DND-41 (cell line): ENCODE results near the gene OR13J1.

Source experiments
- ATAC-seq: fragments of 200-7000 bp; cut with Tn5 transposase; 3 replicates; pipeline ENCODE4 v1.9.1; 2021; ENCODE audit warnings: low read depth; ENCODE audit not compliant: insufficient read depth
- DNase-seq: peaks from one replicate; pipeline ENCODE4 v3.0.0-alpha.2; 2020
- H2AFZ ChIP-seq: 2 replicates; pipeline ENCODE4 v1.6.0; 2012; ENCODE audit warnings: low read depth, low read length
- H3K27ac ChIP-seq: 2 replicates; pipeline ENCODE4 v1.5.1; 2012; ENCODE audit warnings: low read length, inconsistent platforms
- H3K27me3 ChIP-seq: fragments of 200-600 bp; sonication (generic); 2 replicates; pipeline ENCODE4 v1.6.0; 2012; ENCODE audit warnings: low read length, mild to moderate bottlenecking, inconsistent platforms; ENCODE audit not compliant: insufficient read depth, poor library complexity
- H3K36me3 ChIP-seq: 2 replicates; pipeline ENCODE4 v1.5.1; 2012; ENCODE audit warnings: low read length, inconsistent platforms; ENCODE audit not compliant: insufficient read depth
- H3K4me1 ChIP-seq: 2 replicates; pipeline ENCODE4 v1.5.1; 2012; ENCODE audit warnings: mild to moderate bottlenecking, low read length; ENCODE audit not compliant: insufficient read depth
- H3K4me2 ChIP-seq: 2 replicates; pipeline ENCODE4 v1.6.0; 2012; ENCODE audit warnings: mild to moderate bottlenecking, moderate library complexity, low read length, inconsistent platforms; ENCODE audit not compliant: insufficient read depth
- H3K4me3 ChIP-seq, 2 experiments: fragments of 200-600 bp in 1 of 2; shearing (Covaris generic) in 1 of 2; 2 replicates each; pipeline ENCODE4 v1.5.1; 2012 to 2016; ENCODE audit warnings: inconsistent platforms in 2 of 2, low read length in 2 of 2, mild to moderate bottlenecking in 2 of 2, low read depth in 1 of 2, moderate library complexity in 1 of 2
- H3K79me2 ChIP-seq: 2 replicates; pipeline ENCODE4 v1.6.0; 2012; ENCODE audit warnings: low read length, inconsistent platforms; ENCODE audit not compliant: insufficient read depth
- H3K9ac ChIP-seq: 2 replicates; pipeline ENCODE4 v1.6.0; 2012; ENCODE audit warnings: low read depth, mild to moderate bottlenecking, inconsistent platforms, low read length, moderate library complexity
- H3K9me3 ChIP-seq: 2 replicates; pipeline ENCODE4 v1.5.1; 2012; ENCODE audit warnings: low read length, moderate library complexity, mild to moderate bottlenecking, inconsistent platforms; ENCODE audit not compliant: insufficient read depth, severe bottlenecking
- H4K20me1 ChIP-seq: 2 replicates; pipeline ENCODE4 v1.6.0; 2012; ENCODE audit warnings: low read length; ENCODE audit not compliant: insufficient read depth
- EZH2 ChIP-seq: IDR thresholded peaks from 3 replicates; pipeline ENCODE4 v1.6.1; 2012; ENCODE audit warnings: borderline replicate concordance, low read depth, mild to moderate bottlenecking, moderate library complexity, low read length, inconsistent platforms; ENCODE audit not compliant: severe bottlenecking
- TF ChIP-seq, protein P1 (sequence below): IDR thresholded peaks from 2 replicates; pipeline ENCODE4 v1.5.1; 2012; ENCODE audit warnings: borderline replicate concordance, low read length, moderate library complexity, mild to moderate bottlenecking; ENCODE audit not compliant: poor library complexity, severe bottlenecking; ENCODE audit errors: extremely low read depth

The OR13J1 gene

DNA sequence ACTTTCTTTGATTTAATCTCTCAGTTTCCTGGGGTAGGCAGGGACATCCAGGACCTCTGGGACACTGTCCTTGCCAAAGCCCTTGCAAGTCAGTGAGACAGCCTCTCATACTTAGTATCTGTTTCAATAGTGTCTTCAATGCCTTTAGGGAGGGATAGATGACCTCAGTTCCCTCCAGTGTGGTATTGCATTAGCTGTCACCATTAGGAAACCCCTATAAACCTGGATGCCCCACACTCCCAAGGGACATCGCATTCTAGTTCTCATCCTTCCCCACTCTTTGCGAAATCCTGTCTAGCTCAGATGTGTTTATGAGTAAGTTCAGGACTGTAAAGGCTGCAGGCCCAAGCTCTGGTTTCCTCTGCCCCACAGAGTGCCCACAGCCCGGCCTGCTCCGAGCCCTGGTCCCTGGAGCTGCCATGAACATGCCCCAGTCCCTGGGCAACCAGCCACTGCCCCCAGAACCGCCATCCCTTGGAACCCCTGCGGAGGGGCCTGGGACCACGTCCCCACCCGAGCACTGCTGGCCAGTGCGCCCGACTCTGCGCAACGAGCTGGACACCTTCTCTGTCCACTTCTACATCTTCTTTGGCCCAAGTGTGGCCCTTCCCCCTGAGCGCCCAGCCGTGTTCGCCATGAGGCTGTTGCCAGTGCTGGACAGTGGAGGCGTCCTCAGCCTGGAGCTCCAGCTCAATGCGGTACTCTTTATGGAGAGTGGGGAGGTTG, 28.0 kb downstream of the OR13J1 start:
- no peak overlapping the region for H2AFZ ChIP-seq
- no peak overlapping the region for H3K9ac ChIP-seq
- no peak overlapping the region for H3K27ac ChIP-seq
- no peaks in the 10 kb centered on the region for H3K27me3 ChIP-seq
- no peaks in the 10 kb centered on the region for H3K4me1 ChIP-seq
- no peaks in the 10 kb centered on the region for H3K79me2 ChIP-seq
- no peak overlapping the region for H3K4me2 ChIP-seq
- no peaks in the 10 kb centered on the region for H4K20me1 ChIP-seq
- peaks cover 9% of the 10 kb centered on the region for H3K36me3 ChIP-seq
- TF ChIP-seq, protein P1, sequence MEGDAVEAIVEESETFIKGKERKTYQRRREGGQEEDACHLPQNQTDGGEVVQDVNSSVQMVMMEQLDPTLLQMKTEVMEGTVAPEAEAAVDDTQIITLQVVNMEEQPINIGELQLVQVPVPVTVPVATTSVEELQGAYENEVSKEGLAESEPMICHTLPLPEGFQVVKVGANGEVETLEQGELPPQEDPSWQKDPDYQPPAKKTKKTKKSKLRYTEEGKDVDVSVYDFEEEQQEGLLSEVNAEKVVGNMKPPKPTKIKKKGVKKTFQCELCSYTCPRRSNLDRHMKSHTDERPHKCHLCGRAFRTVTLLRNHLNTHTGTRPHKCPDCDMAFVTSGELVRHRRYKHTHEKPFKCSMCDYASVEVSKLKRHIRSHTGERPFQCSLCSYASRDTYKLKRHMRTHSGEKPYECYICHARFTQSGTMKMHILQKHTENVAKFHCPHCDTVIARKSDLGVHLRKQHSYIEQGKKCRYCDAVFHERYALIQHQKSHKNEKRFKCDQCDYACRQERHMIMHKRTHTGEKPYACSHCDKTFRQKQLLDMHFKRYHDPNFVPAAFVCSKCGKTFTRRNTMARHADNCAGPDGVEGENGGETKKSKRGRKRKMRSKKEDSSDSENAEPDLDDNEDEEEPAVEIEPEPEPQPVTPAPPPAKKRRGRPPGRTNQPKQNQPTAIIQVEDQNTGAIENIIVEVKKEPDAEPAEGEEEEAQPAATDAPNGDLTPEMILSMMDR, result no peak
- TF ChIP-seq EZH2, result no peak
- no peaks in the 10 kb centered on the region for H3K9me3 ChIP-seq
- DNase-seq (no peak), ATAC-seq (no peak)
- H3K4me3 ChIP-seq, result no peak overlapping the region

DNA sequence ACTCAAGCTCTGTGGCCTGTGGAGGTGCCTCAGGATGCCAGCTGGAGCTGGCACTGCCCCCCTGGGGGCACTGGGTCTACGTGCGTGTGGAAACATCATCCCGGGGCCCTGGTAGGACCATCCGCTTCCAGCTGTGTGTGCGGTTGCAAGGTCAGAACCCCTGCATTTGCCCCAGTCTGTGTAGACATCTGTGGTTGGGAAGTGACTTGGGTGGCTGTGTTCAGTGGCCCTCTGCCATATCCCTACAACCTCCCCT, 28.6 kb downstream of the OR13J1 start:
- H3K9ac ChIP-seq, result no peak overlapping the region
- no peak overlapping the region for H3K27ac ChIP-seq
- H3K79me2 ChIP-seq, result no peaks in the 10 kb centered on the region
- H3K36me3 ChIP-seq, result peaks cover 3% of the 10 kb centered on the region
- no peak overlapping the region for H2AFZ ChIP-seq
- no peaks in the 10 kb centered on the region for H3K9me3 ChIP-seq
- H3K4me2 ChIP-seq, result no peak overlapping the region
- no peak overlapping the region for H3K4me3 ChIP-seq
- ATAC-seq (no peak), DNase-seq (no peak)
- no peaks in the 10 kb centered on the region for H3K4me1 ChIP-seq
- no peaks in the 10 kb centered on the region for H3K27me3 ChIP-seq
- no peaks in the 10 kb centered on the region for H4K20me1 ChIP-seq
- TF ChIP-seq EZH2, result no peak
- TF ChIP-seq, protein P1, result no peak

DNA sequence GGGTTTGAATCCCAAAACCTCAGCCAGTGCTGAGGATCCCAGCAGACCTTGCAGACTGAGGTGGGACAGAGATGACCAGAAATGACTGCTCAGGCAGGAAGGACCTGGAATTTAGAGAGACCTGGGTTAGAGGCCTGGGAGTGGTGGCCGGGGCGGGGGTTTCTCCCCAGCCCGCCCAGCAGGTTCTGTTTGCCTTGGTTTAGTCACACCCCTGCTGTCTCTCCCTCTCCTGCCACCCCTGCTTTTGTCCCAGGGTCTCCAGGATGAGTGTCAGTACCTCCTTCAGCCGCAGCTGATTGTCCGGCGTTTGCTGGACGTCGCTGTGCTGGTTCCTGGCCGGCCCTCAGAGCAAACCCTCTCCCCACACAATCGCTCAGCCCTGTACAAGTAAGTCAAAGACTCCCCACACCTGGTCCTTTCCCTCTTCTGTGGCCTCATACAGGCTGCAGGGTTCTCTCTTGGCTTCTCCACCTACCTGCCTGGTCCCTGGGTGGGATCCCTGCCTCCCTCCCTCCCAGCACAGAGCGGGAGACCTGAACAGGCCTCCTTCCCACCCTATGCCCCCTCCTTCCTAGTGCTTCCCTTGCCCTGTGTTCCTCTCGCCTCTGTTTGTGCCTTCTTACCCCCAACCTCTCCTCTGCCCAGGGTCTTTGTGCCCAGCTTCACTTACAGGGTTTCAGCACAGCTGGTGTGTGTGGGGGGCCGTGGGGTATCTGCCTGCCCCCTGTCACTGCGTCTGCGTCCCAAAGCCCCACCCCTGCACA, 29.1 kb downstream of the OR13J1 start:
- DNase-seq (no peak), ATAC-seq (no peak)
- Histone ChIP-seq H3K9me3 (no peaks in the 10 kb centered on the region), H3K4me3 (no peak overlapping the region), H3K27me3 (no peaks in the 10 kb centered on the region), H3K36me3 (no peaks in the 10 kb centered on the region), H3K27ac (no peak overlapping the region), H2AFZ (no peak overlapping the region), H4K20me1 (no peaks in the 10 kb centered on the region), H3K79me2 (no peaks in the 10 kb centered on the region), H3K4me1 (no peaks in the 10 kb centered on the region), H3K9ac (no peak overlapping the region), H3K4me2 (no peak overlapping the region)
- TF ChIP-seq EZH2, result no peak
- TF ChIP-seq, protein P1, result no peak
